ENCODE results near the gene DNER.
"Not testable (repeated sequence)": the region's sequence is repeated elsewhere in the genome, so short reads cannot be mapped to it uniquely, and the experiment has no call there.

DNER gene

DNA sequence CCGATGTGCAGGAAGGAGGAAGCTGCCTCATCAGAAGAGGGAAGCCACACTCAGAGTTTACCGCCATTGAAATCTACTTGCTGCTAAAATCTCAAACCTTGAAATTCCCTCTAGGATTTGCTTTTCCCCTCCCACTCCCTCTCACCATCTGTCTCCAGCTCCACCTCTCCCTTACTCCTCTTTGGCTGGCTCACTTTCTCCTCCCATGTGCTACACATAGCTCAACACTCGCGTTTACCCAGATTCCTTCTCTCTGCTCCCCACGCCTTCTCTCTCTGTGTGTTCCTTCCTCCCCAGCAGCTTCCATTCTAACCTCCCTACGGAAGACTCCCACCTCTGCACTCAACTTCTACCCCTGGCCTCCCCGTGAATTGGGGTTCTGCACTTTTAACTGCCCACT, 143.1 kb downstream of the DNER start:
- DNase-seq (ENCODE audit: low read depth in 2 of 2): no peak

- no peak for DNase-seq (ENCODE audit: low read depth in 2 of 2)
Measured at GRCh38 chr2:229566370-229566769, 148.0 kb downstream of the DNER start.

GRCh38 chr2:229564300-229564907, 150.0 kb downstream of the DNER start:
- no peak for DNase-seq (ENCODE audit: low read depth in 2 of 2)

DNA sequence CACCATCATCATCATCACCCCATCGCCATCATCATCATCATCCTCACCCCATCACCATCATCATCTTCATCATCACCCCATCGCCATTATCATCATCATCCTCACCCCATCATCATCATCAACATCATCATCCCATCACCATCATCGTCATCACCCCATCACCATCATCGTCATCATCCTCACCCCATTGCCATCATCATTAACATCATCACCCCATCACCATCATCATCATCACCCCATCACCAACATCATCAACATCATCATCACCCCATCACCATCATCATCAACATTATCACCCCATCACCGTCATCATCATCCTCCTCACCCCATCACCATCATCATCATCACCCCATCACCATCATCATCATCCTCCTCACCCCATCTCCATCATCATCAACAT, 151.0 kb downstream of the DNER start:
- DNase-seq (ENCODE audit: low read depth in 2 of 2): no peak

DNA sequence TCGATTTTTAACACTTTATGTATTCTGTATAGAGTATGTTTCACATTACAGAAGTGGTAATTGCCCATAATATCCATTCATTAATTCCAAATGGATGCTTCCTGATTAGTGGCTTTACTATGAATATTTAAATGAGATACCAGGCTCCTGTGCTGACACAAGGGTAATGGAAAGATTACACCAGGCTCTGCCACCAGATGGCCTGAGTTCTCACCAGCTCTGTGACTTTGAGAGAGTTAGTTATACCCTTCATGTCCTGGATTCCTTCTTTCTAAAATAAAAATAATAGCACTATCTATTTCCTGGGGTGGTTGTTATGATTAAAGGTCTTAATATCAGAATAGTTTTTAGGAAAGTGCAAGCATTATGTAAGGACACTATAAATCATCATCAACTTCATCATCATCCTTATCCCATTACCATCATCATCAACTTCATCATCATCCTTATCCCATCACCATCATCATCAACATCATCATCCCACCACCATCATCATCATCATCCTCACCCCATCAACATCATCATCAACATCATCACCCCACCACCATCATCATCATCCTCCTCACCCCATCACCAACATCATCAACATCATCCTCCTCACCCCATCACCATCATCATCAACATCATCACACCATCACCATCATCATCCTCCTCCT, 151.8 kb downstream of the DNER start:
- no peak for DNase-seq (ENCODE audit: low read depth in 2 of 2)

- DNase-seq (ENCODE audit: low read depth in 2 of 2): no peak
Measured at GRCh38 chr2:229559986-229560385, 154.4 kb downstream of the DNER start.

GRCh38 chr2:229553091-229553490, 161.3 kb downstream of the DNER start:
- DNase-seq (ENCODE audit: low read depth in 2 of 2): no peak

GRCh38 chr2:229543176-229543873, 171.0 kb downstream of the DNER start:
- DNase-seq (ENCODE audit: low read depth in 2 of 2): no peak

DNA sequence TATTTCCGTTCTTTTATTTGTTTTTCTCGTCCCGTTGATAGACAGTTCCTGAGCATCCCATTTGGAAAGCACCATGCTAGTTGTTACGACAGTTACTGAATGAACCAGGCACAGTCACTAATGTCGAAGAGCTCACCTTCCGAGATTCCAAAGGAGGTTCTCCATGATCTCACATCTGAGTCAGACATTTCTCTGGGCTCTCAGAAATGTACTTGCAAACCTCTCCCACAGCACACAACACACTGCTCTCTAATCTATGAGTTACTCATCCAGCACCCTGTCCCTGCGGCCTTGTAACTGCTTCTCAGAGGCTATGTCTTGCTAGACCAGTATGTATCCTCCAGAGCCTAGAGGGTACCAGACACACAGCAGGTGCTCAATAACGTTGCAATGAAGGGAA, 174.7 kb downstream of the DNER start:
- no peak for DNase-seq (ENCODE audit: low read depth in 2 of 2)

DNA sequence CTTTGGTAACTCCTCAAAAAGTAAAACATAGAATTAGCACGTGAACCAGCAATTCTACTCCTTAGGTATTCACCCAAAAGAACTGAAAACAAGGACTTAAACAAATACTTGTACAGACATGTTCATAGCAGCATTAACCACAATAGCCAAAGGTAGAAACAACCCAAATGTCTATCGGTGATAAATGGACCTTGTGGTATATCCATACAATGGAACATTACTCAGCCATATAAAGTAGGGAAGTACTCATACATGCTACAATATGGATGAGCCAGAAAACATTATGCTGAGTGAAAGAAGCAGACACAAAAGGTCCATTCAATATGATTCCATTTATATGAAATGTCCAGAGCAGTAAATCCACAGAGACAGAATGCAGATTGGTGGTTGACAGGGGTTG, 182.8 kb downstream of the DNER start:
- no peak for DNase-seq (ENCODE audit: low read depth in 2 of 2)

DNA sequence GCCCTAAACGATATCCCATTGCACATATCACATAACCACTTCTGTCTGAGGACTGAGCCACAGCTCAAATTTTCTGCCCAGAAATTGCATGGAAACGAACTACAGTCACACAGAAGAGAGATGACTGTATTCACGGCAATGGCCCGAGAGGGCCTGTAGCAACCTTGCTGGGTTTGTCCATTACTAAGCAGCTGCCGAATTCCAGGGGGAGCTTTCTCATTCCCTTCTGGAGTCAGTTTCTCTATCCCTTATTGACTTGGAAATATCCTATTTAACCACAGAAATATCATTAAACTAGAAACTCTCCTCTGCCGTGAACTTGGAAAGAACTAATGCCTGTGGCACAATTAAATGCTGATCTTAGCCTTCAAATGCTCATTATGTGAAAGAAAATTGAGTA, 183.9 kb downstream of the DNER start:
- DNase-seq (ENCODE audit: low read depth in 2 of 2): no peak

GRCh38 chr2:229528846-229529245, 185.5 kb downstream of the DNER start:
- DNase-seq (ENCODE audit: low read depth in 2 of 2): no peak

DNA sequence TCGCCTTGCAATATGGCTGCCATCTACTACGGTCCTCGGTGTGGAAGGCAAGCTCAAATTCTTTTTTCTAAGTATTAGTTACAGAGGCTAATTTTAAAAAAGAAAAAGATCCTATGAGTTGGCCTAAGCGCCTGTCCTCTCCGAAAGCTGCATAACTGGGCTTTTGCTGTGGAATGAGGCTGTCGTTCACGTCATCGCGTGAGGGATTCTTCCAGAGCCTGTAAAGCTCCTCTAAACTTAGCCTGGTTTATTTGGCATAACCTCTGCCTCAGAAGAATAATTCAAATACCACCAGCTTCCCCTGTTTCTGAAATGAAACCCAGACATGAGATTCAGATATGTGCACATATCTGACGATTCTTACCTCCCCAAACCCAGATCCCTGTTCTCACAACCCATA, 187.4 kb downstream of the DNER start:
- no peak for DNase-seq (ENCODE audit: low read depth in 2 of 2)

DNA sequence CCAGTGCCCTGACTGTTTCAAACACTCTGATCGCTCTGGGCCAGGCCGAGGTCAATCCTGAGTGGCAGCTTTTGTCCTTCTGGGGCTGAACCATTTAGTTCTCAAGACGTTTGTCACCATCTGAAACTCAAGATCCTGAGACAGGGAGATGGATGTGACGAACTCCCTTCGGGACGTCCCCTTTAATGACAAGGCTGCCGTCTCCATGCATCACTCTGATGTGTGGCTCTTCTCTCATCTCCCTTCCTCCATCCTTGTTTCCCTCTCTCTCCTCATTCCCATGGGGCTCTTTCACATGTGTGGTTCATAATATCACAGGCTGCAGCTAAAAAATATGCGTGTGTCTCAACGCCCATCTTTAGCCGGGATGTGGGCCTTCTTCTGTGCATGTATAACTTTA, 189.6 kb downstream of the DNER start:
- no peak for DNase-seq (ENCODE audit: low read depth in 2 of 2)

DNA sequence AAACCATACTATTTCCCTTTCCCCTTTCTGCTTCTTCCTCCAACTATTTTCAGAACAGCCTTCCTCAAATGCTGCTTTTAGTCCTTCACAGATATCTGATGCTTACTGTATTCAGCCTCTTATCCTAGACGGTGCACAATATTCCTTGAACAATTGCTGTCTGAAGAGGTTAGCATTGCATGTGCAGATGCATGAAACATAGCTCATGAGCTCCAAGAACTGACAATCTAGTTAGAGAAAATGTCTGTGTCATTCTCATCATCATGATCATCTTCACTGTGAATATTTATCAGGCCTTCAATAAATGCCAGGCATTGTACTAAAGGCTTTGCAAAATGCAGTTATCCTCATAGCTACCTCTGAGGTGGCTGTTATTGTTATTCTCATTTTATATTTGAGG, 190.7 kb downstream of the DNER start:
- DNase-seq (ENCODE audit: low read depth in 2 of 2): no peak

DNA sequence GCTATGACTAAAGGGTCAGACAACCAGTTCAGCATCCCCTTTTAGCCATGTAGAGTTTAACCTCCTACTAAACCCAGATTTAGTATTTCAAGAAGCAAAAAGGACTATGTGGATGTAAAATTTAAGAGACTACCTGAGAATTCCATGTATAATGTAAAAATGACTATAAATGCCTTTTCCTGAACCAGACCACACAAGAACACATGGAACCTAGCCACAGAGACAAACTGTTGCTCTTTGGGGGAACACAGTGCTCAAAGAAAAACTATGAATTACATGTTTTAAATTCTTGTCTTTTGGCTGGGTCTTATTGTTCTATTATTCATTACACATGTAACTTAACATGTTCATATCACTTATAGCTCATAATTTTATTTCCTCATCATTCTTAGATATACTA, 192.8 kb downstream of the DNER start:
- no peak for DNase-seq (ENCODE audit: low read depth in 2 of 2)

DNA sequence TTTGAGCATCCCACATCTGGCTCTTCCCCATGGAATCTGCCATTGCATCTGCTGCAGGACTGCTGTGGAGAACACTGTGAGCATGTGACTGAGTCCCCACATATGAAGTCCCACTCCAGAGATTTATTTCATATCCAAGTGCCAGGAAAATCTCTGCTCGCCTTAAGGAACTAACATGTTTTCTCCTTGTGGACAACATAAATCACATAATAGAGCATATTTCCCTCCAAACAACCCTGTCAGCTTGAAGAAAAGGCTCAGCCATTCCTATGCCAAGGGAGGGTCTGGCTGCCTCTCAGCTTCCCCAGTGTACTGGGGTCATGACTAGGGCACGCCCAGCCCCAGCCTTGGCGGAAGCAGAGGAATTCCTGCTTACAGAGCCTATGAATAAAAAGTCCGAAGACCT, 193.7 kb downstream of the DNER start:
- DNase-seq (ENCODE audit: low read depth in 2 of 2): no peak

DNA sequence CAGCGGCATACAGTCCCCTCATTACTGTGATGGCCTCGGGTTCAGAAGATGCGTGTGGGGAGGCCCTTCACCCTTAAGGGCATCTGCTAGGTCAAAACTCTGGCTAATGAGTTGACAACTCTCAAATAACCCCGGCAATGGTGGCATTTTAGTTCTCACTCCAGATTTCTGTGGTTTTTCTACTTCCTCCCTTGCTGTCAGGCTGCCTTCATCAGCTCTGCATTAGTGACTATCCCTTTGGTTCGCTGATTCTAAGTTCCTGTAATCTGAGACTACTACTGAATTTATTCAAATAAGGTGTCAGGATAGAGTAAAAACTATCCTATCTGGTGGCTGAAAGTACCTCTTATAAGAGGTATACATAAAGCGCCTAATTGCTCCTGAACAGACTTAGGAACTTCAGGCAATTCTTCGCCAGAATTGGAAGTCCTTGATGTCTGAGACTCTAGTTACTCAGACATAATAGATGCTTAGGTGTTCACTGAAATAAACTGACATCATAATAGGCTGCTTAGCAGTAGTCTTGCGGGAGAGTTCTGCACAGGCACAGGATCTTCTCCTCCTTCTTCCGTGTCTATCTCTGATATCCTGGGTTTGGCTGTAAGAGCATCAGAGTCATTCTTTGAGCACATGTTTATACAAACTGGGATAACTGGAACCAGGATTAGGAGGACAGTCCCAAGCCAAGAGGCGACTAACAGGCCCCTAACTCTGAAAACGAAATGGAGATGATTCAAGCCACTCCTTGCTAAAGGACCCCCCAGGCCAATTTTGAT, 194.5 kb downstream of the DNER start:
- DNase-seq (ENCODE audit: low read depth in 2 of 2): no peak

DNA sequence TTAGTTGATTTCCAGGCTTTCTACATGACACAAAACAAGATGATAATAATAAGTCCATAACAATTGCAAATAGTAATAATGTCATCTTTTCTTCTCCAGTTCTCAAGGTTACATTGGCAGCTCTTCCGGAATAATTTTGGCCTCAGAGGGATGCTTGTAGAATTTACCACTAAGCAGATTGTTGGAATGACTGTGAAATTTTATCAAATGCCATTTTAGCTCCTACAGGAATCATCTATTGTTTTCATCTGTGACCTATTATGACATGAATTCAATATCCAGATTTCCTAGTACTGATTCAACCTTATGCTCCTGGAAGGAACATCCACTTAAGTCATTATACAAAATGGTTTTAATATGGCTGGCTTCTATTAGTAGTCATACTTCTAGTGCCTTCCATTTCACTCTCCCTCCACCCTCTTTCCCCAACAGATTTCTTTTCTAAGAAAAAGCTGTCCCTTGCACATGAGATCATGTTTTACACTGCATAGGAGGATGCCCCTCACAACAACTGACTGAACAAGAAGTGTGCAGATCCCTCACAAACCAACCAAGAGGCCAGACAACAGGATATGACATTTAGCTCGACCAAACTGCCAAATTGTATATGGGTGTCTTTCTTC, 200.0 kb downstream of the DNER start:
- DNase-seq (ENCODE audit: low read depth in 2 of 2): no peak

- DNase-seq (ENCODE audit: low read depth in 2 of 2): no peak
Measured at GRCh38 chr2:229511524-229511923, 202.8 kb downstream of the DNER start.

GRCh38 chr2:229506699-229507098, 207.7 kb downstream of the DNER start:
- not testable (repeated sequence) for DNase-seq (ENCODE audit: low read depth in 2 of 2)
